Left renal pelvis (tissue), 4 donors: Measurements from ENCODE around the gene ARID4B. TPM values are rescaled to one million over a fixed set of nuclear protein-coding genes. Genes with fewer than 3 reads are reported as not detected.
"Not testable (repeated sequence)": the region's sequence is repeated elsewhere in the genome, so short reads cannot be mapped to it uniquely, and the experiment has no call there.

Source experiments
- DNase-seq, 4 donors: peaks; one replicate each; pipeline ENCODE4 v3.0.0-alpha.2; 2013; ENCODE audit warnings: low read depth in 4 of 4, low spot score in 3 of 4
- polyA plus RNA-seq, 4 donors: library from polyadenylated mRNA; unstranded; fragments of 120-200 nt; gene quantifications; one replicate each; pipeline ENCODE4 v1.2.1, GENCODE V29; 2013; ENCODE audit not compliant: insufficient read length in 4 of 4

ARID4B gene
- polyA plus RNA-seq, 4 donors = 42.6 to 57.0 (median 49.4) TPM

DNA sequence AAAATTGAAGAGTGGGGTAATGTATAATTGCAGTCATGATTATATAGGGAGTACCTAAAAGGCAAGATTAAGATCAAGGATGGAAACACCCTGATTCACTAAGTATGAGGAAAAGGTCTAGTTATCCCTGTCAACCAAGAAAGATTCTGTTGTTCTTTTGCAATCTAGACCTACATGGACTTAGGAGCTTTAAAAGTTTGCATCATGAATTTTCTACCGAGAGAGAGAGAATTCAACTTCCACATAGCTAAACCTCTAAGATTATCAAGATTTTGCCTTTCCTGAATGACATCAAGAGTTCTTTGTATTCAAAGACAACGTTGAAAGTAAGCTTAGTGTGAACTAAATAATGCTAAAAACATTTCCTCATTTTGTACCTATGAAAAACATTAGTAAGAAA, 88.1 kb downstream of the ARID4B start:
- DNase-seq = no peak

DNA sequence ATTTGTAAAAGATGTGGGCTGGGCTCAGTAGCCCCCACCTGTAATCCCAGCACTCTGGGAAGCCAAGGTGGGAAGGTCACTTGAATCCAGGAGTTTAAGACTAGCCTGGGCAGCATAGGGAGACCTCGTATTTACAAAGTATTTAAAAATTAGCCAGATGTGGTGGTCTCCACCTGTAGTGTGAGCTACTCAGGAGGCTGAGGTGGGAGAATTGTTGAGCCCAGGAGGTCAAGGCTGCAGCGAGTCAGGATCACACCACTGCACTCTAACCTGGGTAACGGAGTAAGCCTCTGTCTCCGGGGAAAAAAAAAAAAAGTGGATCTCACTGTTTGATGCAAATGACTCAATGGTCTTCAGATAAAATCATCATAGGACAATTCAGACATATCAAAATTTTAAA, 89.4 kb downstream of the ARID4B start:
- DNase-seq = no peak

DNA sequence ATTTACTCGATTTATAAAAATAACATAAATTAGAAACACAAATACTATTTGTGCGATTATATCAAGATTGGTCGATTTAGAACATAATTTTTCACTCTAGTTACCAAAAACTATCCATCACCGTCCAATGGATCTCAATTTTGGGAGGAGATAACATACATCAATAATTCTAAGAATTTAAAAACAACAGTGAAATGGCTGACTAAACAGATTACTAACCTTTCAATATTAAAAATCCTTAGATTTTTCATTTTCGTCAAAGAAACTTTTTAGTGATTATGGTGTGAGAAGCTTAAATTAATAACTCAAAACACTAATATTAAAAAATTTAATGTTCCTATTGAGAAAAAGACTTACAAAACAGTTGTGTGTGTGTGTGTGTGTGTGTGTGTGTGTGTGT, 91.9 kb downstream of the ARID4B start:
- DNase-seq = no peak

DNA sequence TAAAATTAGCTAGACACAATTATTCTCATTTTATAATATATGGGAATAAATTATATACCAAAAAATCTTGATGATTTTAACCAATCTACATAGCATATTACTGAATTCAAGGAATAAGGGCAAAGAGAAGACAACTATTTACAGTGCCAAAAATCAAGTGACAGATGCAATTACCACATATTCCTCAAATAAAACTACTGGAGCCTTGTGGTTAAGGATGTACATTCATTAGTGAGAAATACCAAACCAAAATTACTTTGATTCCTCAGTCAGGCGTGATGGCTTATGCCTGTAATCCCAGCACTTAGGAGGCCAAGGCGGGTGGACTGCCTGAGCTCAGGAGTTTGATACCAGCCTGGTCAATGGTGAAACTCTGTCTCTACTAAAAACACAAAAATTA, 98.1 kb downstream of the ARID4B start:
- no peak for DNase-seq

DNA sequence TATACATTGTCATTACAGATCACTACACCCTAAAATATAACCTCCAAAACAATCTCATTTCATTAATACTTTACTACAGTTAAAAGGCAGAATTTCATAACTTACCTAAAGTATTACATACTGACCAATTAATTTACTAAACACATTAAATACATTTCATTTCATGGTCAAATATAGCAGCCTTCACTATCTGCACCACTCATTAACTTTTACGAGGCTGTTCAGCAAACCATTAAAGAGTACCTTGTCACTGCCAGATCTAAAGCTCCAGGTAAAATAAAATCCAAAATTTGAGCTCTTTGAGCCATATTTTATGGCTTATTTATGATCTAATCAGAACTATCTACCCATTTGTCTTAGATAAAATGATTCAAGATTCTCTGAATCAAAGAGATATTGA, 100.6 kb downstream of the ARID4B start:
- DNase-seq = no peak

DNA sequence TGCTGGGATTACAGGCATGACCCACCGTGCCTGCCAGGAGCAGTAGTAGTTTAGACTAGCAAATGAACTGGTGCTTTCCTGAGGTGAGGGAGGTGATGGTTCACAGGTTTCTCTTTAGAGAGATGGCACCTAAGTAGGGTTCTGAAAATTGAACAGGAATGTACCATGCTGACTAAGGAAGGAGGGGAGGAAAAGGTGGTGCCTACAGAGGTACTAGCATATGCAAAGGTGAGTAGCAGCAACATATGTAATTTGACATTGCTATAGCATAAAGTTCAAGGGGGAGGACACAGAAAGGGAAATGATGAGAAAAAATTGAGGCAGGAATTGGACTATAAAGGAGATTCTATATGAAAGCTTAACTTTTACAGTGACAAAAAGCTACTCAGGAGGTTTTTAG, 101.0 kb downstream of the ARID4B start:
- DNase-seq = no peak

DNA sequence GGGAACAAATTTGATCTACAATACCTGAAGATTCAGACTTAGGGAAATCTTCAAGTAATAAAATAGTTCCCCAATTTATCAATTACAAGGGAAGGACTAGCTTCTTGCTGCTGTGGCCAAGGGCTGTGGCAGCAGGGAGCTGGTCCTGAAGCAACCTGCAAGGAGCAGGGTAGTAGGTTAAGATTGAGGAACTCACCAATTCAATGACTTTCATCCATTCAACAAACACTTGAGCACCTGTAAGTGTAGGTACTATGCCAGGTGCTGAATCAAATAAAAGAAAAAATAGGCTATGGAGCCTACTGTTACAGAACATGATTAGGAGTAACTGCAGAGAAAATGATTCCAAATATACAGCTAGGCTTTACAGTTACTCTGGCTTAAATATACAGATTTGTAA, 102.7 kb downstream of the ARID4B start:
- no peak for DNase-seq

DNA sequence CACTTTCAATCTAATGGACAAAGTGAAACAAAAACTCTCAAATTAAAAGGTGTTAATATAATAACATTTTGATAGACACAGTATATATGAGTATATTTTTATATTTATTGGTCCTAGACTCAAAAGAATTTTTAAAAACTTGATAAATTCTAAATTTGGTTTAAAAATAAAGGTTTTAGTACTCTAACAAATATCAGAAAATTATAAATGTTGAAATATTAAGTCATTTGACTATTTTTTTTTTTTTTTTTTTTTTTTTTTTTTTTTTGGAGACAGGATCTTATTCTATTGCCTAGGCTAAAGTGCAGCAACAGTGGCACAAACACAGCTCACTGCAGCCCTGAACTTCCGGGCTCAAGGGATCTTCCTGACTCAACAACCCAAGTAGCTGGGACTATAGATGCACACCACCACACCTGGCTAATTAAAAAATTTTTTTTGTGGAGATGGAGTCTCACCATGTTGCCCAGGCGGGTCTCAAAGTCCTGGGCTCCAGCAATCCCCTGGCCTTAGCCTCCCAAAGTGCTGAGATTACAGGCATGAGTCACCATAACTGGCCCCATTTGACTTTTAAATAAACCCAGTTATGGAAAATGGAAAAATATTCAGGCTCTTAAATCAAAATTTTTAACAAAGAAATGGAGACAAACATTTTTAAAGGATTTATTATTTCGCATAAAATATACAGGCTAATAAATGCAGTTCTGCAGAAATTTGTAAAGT, 106.2 kb downstream of the ARID4B start:
- DNase-seq = no peak

DNA sequence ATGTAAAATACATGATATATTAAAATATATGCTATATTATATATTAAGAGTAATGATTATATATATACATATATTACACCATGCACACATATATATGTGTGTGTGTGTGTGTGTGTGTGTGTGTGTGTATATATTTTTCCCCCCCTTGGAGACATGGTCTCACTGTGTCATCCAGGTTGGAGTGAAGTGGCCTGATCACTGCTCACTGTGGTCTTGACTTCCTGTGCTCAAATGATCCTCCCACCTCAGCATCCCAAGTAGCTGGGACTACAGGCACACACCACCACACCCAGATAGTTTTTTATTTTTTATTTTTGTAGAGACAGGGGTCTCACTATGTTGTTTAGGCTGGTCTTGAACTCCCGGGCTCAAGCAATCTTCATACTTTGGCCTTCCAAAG, 112.5 kb downstream of the ARID4B start:
- DNase-seq = no peak

DNA sequence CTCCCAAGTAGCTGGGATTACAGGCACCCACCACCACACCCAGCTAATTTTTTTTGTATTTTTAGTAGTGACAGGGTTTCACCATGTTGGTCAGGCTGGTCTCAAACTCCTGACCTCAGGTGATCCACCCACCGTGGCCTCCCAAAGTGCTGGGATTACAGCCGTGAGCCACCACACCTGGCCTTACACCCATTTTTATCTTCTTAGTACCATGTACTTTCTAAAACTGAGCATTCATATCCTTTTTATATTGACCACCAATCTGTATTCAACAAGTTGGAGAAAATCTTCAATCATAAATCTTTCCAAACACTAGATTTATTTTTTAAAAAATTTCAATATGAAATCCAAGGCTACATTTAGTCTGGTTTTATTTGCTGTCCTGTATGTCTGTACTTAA, 113.0 kb downstream of the ARID4B start:
- not testable (repeated sequence) for DNase-seq

DNA sequence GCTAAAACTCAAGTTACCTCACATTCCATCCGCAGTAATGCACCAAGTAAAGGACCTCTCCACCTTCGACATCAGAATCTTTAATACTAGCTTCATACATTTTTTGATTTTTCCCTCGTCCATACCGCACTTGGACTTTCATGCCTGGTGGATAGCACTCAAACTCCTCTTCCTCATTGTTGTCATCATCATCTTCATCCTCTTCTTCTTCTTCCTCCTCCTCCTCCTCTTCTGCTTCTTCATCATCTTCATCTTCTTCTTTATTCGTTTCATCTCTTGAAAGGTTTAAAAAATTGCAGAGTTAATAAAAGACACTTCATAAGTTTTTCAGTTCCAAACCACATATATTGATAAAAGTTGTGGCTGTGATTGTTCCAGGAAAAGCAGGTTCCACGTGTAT, 114.2 kb downstream of the ARID4B start:
- DNase-seq = no peak

DNA sequence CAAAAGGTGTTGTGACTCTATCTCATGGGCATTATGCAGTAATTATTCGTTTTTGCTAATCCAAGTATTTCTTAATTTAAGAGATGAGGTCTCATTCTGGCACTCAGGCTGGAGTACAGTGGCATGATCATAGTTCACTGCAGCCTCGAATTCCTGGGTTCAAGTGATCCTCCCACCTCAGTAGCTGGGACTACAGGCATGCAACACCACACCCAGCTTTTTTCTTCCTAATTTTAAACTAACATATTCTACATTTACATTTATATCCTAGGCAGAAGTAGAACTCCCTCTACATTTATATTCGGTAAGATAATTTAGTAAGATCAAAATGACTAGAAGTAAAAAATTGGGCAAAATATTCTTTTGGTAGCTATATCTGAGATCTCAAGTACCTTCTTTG, 116.5 kb downstream of the ARID4B start:
- no peak for DNase-seq

DNA sequence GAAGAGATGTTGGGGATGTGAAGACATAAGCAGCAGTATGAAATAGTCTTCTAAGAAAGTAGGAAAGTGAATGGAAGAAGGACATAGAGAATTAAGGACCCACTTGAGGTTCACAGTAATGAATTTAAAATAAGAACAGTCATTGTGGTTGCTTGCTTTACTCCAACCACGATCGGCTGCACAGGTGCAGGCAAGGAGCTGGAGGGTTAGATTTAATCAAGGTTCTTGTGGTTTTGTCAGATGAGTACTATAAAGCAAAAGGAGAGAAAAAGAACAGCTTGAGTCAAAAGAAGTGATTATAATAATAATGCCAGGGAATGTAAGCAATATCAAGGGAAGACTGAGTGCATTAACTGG, 120.8 kb downstream of the ARID4B start:
- no peak for DNase-seq

DNA sequence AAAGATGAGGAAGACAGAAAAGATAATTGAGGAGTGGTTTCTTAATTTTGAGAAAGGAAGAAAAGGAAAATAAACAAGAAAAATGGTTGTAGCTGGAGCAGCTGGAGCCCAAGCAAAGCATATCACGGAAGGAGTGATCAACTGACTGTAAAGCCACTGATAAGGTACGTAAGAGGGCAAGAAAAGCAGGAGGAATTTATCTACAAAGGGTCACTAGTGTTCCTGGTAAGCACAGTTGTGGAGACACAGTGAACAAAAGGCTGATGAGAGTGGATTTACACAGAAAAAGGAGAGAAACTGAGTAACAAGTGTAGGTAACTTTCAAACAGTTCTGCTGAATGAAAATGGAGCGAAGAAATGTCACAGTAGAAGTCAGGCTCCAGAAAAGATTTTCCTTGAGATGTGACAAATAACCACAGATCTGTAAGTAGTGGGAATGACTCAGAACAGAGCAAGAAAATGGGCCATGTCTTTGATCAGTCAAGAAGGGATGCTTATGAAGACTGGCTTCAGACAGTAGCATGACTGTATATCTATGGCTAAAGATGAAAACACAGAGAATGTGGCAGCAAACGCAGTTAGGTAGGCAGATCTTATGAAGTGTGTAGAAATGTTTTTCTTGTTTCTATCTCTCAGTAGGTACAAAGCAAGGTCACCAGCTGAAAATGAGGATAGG, 121.3 kb downstream of the ARID4B start:
- no peak for DNase-seq

DNA sequence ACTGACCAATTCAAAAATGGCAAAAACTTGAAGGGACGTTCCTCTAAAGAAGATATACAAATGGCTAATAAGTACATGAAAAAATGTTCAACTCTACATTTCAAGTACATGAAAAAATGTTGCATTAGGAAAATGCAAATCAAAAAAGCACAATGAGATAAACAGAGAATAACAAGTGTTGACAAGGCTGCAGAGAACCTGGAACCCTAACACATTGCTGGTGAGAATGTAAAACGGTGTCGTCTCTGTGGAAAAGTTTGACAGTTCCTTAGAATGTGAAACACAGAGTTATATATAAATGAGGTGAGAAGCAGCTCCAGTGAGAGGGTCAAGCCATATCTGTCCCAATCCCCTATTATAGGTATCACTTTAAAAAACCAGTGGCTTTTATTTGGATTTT, 122.3 kb downstream of the ARID4B start:
- no peak for DNase-seq

DNA sequence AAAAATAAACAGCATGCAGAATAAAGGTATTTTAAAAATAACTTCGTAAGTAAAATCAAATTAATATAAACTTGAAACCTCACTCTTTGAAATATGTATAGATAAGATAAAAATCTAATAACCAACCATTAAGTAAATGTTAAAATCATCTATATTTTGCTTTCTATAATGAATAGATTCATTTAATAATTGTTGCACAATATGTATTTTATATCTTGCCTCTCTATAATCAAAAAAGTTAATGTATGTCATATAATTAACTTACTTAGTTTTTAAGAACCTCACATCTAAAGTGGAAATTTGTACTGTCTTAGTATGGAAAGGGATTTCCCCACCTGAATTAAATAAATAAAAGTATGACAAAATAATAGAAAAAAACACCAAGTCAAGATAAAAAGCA, 124.6 kb downstream of the ARID4B start:
- DNase-seq = no peak

DNA sequence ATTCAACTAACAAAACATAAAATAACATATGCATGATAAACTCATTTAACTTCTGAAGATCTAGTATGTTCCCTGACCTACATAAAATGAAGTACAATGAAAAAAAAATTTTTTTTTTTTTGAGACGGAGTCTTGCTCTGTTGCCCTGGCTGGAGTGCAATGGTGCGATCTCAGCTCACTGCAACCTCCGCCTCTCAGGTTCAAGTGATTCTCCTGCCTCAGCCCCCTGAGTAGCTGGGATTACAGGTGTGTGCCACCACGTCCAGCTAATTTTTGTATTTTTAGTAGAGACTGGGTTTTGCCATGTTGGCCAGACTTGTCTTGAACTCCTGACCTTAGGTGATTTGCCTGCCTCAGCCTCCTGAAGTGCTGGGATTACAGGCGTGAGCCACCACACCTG, 125.5 kb downstream of the ARID4B start:
- DNase-seq = not testable (repeated sequence)

DNA sequence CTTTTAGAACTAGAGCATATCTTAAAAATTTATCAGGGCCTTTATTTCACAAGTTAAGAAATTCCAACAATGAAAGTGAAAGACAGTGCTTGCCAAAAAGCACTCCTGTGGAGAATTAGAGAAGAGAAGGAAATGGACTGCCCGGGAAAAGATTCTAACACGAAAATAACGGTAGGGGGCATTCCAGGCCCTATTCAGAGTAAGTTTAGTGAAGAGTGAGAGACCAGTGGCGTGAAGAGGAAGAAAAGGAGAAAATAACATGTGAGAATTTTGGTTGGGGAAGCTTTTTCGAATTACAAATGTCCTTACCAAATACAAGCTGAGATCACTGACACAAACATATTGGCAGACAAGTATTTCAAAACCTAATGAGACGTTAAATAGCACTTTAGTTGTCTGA, 128.5 kb downstream of the ARID4B start:
- DNase-seq = no peak

DNA sequence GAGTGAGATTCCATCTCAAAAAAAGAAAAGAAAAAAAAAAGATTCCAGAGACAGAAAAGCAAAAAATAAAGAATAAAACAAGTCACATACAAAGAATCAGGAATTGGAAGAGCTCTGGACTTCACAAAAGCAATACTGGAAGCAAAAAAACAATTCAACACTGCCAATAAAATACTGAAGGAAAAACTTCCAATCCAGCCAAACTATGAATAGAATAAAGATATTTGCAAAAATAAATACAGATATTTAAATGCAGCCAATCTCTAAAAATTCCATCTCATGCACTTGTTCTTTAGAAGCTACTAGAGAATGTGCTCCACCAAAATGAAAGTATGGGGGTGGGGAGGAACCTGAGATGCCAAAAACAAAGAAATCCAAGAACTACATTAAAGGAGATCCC, 137.5 kb downstream of the ARID4B start:
- no peak for DNase-seq

DNA sequence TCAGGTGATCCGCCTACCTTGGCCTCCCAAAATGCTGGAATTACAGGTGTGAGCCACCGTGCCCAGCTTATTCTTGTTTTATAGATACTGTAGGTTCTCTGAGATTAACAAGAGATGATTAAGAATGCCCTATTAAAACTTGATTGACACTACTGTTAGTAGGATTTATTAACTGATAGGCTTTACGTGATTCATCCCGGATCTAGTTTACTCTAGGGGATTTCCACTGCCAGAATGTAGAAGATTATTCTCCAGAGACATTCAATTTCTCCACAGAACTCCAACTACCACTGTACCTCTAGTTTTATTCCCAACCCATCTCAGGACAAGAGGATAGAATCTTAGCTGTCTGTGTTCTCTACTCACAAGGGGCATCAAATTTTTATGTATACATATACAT, 140.7 kb downstream of the ARID4B start:
- no peak for DNase-seq

DNA sequence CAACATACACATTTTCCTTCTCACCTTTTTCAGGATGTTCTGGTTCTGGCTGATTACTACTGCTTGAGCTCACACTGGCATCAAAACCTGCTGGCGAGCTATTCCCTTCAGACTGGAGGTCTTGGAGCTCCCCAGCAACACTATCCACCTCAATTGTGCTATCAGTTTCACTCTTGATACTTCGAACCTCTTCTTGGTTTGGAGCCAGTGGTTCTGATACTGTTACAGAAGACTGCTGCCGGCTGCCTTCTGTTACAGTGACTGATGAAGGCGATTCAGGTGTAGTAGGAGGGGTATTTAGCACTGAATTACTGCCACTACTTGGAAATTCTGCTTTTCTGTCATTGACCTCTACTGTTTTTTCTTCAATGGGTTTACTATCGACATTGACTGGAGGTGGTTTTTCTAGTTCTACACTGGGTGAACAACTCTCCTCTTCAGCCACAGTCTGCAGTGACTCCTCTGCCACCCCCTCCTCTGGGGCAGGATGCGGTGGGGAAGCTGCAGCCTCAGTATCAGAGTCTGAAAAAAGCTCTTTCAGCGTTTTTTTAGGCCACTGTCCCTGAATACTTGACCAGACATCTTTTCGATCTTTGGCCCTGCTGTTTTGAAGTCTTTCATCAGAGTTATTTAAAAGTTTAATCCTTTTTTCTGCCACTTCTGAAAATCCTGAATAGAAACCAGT, 146.3 kb downstream of the ARID4B start:
- no peak for DNase-seq

DNA sequence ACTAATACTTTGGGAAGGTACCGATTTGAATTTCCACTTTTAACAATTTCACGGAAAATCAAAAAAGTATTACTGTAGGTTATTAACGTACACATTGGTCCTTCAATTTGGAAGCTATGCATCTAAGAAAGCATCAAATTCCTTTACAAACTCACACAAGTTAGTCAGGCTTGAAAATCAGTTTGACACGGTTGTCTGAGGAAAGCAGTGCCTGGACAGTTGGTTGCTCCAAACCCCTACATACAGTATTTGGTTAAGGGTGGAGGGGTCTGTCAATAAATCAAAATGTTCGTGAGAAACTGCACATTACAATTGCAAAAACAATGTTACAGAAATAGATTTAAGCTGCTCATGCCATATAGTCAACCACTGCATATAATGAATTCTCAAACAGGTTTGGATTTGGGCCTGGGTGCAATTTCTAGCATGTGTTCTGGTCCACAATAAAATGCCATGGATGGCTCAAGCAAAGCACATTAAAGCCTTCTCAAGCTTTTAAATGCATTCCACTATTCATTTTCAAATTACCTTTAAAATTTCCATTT, 147.0 kb downstream of the ARID4B start:
- DNase-seq = no peak
